BJ (cell line): Measurements from ENCODE around the gene PRTG. TPM values are rescaled to one million over a fixed set of nuclear protein-coding genes. Genes with fewer than 3 reads are reported as not detected.

Experiments
- CTCF ChIA-PET: fragments of 350-600 bp; formaldehyde crosslinking; extraction: SDS; loops from one replicate; lab custom pipeline; 2021; ENCODE audit warnings: antibody characterized with exemption, inconsistent platforms; lab: Yijun Ruan, JAX
- POLR2A ChIA-PET: fragments of 300-600 bp; sonication (Branson Sonifier 250); formaldehyde crosslinking; extraction: SDS; loops from one replicate; lab custom pipeline; 2021; ENCODE audit warnings: antibody characterized with exemption; lab: Charles Lee
- DNase-seq: peaks from one replicate; pipeline ENCODE4 v3.0.0-alpha.2; 2011; ENCODE audit warnings: low read depth
- H3K27me3 ChIP-seq: 2 replicates; pipeline ENCODE4 v1.6.0; 2011; ENCODE audit warnings: low read length; ENCODE audit not compliant: control insufficient read depth, insufficient read depth
- H3K36me3 ChIP-seq: 2 replicates; pipeline ENCODE4 v1.5.1; 2011; ENCODE audit warnings: low read length; ENCODE audit not compliant: control insufficient read depth, insufficient read depth
- H3K4me3 ChIP-seq: 2 replicates; pipeline ENCODE4 v1.5.1; 2011; ENCODE audit warnings: low read depth, mild to moderate bottlenecking, control low read depth, low read length
- polyA plus RNA-seq: library from polyadenylated mRNA; depleted of rRNA; stranded (reverse); fragments of >200 nt; gene quantifications from 2 replicates; pipeline ENCODE4 v1.2.3, GENCODE V29; 2011
- TF ChIP-seq, protein P1 (sequence below): IDR thresholded peaks from 2 replicates; pipeline ENCODE4 v1.5.1; 2011; ENCODE audit warnings: low read depth, mild to moderate bottlenecking, control low read depth, inconsistent platforms, low read length, moderate library complexity; ENCODE audit not compliant: insufficient read depth

PRTG gene
- polyA plus RNA-seq, 1 experiment, result 0.94 TPM

DNA sequence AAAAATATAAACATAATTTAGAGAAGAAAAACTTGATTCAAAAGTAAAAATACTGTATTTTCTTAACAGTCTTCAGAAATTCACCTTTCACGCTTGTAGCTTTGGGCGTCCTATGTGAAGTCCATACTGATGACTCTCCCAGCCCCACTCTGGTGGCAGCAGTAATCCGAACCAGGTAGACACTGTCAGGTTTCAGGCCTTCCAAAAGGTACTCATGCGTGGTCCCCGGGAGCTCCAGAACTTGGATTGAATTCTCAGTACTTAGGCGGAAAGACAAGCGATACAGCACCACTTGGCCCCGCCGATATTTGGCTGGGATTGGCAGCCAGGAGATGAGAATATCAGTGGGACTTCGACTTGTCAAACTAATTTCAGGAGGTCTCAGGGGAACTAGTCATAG is 69.7 kb downstream of the PRTG start:
- Histone ChIP-seq H3K27me3 (no peaks in the 10 kb centered on the region), H3K36me3 (no peaks in the 10 kb centered on the region), H3K4me3 (no peak overlapping the region)
- POLR2A ChIA-PET, result no interaction called here
- no peak for DNase-seq
- TF ChIP-seq, protein P1, sequence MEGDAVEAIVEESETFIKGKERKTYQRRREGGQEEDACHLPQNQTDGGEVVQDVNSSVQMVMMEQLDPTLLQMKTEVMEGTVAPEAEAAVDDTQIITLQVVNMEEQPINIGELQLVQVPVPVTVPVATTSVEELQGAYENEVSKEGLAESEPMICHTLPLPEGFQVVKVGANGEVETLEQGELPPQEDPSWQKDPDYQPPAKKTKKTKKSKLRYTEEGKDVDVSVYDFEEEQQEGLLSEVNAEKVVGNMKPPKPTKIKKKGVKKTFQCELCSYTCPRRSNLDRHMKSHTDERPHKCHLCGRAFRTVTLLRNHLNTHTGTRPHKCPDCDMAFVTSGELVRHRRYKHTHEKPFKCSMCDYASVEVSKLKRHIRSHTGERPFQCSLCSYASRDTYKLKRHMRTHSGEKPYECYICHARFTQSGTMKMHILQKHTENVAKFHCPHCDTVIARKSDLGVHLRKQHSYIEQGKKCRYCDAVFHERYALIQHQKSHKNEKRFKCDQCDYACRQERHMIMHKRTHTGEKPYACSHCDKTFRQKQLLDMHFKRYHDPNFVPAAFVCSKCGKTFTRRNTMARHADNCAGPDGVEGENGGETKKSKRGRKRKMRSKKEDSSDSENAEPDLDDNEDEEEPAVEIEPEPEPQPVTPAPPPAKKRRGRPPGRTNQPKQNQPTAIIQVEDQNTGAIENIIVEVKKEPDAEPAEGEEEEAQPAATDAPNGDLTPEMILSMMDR, result no peak
- CTCF ChIA-PET, result no interaction called here

DNA sequence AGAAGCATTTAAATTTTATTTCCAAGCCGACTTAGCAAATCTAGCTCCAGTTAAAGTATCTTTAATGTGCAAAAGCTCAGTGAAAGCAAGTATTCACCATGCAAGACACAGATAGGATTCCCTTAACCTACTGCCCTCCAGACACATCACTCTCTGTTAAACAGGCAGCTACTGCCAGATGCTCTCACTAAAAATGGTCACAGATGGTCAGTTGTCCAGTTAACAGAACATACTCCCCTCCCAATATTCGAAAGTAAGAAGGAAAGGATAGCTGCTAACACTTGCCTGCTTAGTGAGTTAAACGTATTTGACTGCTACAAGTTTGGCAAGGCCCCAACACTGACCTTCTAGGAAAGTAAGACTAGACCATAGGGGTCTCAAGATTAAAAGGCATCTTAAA is 73.7 kb downstream of the PRTG start:
- no peak overlapping the region for H3K4me3 ChIP-seq
- H3K36me3 ChIP-seq, result no peaks in the 10 kb centered on the region
- no peaks in the 10 kb centered on the region for H3K27me3 ChIP-seq
- DNase-seq, result no peak
- CTCF ChIA-PET, result interaction anchor here (0.7 to 1.5 kb wide), 5 partner anchors 10 to 177 kb away, joined by 3 read pairs; no protein-coding TSS in a partner anchor
- POLR2A ChIA-PET, result no interaction called here
- TF ChIP-seq, protein P1, result no peak

DNA sequence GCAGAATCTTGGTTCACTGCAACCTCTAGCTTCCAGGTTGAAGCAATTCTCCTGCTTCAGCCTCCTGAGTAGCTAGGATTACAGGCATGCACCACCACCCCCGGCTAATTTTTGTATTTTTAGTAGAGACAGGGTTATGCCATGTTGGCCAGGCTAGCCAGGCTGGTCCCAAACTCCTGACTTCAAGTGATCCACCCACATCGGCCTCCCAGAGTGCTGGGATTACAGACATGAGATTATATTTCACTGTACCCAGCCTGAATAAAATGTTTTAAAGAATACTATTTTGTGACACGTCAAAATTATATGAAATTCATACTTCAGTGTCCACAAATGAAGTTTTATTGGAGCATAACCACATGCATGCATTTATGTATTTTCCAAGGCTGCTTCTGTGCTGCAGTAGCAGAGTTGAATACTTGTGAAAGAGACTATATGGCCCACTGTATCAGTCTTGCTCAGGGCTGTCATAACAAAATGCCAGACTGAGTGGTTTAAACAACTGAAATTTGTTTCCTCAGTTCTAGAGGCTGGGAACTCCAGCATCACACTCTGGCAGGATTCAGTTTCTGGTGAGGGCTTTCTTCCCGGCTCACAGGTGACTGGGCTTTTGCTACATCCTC is 77.2 kb downstream of the PRTG start:
- Histone ChIP-seq H3K36me3 (no peaks in the 10 kb centered on the region), H3K4me3 (no peak overlapping the region), H3K27me3 (no peaks in the 10 kb centered on the region)
- POLR2A ChIA-PET, result no interaction called here
- DNase-seq, result no peak
- TF ChIP-seq, protein P1, result no peak
- CTCF ChIA-PET, result no interaction called here

DNA sequence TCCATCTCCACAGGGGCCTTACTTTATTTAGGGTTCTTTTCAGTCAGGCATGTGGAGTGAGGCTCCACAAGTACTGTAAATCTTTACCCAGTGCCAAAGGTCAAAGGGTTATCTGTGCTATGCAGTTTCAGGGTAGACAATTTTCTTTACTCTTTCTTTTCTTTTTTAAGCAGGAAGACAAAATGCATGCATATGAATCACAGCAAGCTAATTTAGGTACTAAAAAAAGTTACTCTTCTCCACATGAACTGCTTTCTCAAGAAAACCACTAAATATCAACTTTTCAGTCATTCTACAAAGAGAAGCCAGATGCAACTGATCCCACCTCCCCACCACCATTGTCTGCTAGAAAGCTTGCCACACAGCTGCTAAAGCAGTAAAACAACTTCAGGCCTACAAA is 81.5 kb downstream of the PRTG start:
- TF ChIP-seq, protein P1, result no peak
- DNase-seq, result no peak
- Histone ChIP-seq H3K36me3 (no peaks in the 10 kb centered on the region), H3K27me3 (no peaks in the 10 kb centered on the region), H3K4me3 (no peak overlapping the region)
- CTCF ChIA-PET, result no interaction called here
- POLR2A ChIA-PET, result no interaction called here

DNA sequence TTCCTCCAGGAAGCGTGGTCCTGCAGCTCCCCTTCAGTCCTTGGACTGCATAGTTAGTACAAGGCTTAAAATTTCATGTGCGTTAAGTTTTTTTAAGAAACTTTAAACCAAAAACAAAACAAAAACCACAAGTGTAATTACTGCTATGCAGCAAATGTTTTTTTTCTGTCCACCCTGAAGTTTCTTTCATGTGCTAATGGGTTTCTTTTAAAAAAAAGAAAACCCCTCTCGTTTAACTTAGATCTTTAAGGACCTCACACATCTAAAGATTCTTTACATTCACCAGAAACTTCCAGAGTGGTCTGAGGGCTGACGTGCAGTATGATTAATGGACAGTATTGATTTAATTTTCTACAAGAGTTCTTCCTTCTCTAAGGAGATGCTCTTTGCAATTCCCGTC is 82.8 kb downstream of the PRTG start:
- H3K4me3 ChIP-seq, result no peak overlapping the region
- TF ChIP-seq, protein P1, result no peak
- H3K27me3 ChIP-seq, result no peaks in the 10 kb centered on the region
- DNase-seq, result no peak
- ChIA-PET CTCF (interaction anchor here (0.6 to 1.0 kb wide), 4 partner anchors 9 to 185 kb away, joined by 3 read pairs; no protein-coding TSS in a partner anchor), POLR2A (no interaction called here)
- H3K36me3 ChIP-seq, result no peaks in the 10 kb centered on the region
